PFSK-1 (cell line): ENCODE measurements around the gene DPM2.

ENCODE experiments used
- FOXP2 ChIP-seq: optimal IDR thresholded peaks from 2 replicates; pipeline ENCODE3; 2011; ENCODE audit warnings: borderline replicate concordance, control low read depth, inconsistent platforms; ENCODE audit not compliant: insufficient read depth; ENCODE audit errors: extremely low read length, extremely low read depth
- POLR2AphosphoS5 ChIP-seq: IDR thresholded peaks from 2 replicates; pipeline ENCODE4 v1.6.1; 2012; ENCODE audit warnings: low read depth, mild to moderate bottlenecking, control low read depth, low read length, moderate library complexity
- SIN3A ChIP-seq: IDR thresholded peaks from 2 replicates; pipeline ENCODE4 v1.6.1; 2012; ENCODE audit warnings: mild to moderate bottlenecking, low read length, moderate library complexity, borderline replicate concordance; ENCODE audit not compliant: insufficient read depth
- TAF1 ChIP-seq: IDR thresholded peaks from 2 replicates; pipeline ENCODE4 v1.6.1; 2012; ENCODE audit warnings: low read length, control low read depth, borderline replicate concordance; ENCODE audit not compliant: insufficient read depth
- TF ChIP-seq, protein P1 (sequence below), 2 experiments: IDR thresholded peaks; 2 replicates each; pipeline versions ENCODE4 v1.6.1 to v1.8.0; 2011 to 2012; ENCODE audit warnings: low read depth in 2 of 2, low read length in 2 of 2, control low read depth in 1 of 2, inconsistent platforms in 1 of 2, mild to moderate bottlenecking in 1 of 2, moderate library complexity in 1 of 2; ENCODE audit not compliant: insufficient read depth in 1 of 2

The DPM2 gene

GRCh38 chr9:127940593-127940992 is 2.9 kb upstream of the DPM2 start:
- TF ChIP-seq TAF1 (no peak), SIN3A (no peak), FOXP2 (no peak), POLR2AphosphoS5 (no peak)
- TF ChIP-seq, protein P1, sequence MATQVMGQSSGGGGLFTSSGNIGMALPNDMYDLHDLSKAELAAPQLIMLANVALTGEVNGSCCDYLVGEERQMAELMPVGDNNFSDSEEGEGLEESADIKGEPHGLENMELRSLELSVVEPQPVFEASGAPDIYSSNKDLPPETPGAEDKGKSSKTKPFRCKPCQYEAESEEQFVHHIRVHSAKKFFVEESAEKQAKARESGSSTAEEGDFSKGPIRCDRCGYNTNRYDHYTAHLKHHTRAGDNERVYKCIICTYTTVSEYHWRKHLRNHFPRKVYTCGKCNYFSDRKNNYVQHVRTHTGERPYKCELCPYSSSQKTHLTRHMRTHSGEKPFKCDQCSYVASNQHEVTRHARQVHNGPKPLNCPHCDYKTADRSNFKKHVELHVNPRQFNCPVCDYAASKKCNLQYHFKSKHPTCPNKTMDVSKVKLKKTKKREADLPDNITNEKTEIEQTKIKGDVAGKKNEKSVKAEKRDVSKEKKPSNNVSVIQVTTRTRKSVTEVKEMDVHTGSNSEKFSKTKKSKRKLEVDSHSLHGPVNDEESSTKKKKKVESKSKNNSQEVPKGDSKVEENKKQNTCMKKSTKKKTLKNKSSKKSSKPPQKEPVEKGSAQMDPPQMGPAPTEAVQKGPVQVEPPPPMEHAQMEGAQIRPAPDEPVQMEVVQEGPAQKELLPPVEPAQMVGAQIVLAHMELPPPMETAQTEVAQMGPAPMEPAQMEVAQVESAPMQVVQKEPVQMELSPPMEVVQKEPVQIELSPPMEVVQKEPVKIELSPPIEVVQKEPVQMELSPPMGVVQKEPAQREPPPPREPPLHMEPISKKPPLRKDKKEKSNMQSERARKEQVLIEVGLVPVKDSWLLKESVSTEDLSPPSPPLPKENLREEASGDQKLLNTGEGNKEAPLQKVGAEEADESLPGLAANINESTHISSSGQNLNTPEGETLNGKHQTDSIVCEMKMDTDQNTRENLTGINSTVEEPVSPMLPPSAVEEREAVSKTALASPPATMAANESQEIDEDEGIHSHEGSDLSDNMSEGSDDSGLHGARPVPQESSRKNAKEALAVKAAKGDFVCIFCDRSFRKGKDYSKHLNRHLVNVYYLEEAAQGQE (IDR thresholded peaks at IDR 0.05; ENCODE audit: insufficient read depth in 1 of 2, low read depth in 2 of 2, low read length in 2 of 2): no peak

DNA sequence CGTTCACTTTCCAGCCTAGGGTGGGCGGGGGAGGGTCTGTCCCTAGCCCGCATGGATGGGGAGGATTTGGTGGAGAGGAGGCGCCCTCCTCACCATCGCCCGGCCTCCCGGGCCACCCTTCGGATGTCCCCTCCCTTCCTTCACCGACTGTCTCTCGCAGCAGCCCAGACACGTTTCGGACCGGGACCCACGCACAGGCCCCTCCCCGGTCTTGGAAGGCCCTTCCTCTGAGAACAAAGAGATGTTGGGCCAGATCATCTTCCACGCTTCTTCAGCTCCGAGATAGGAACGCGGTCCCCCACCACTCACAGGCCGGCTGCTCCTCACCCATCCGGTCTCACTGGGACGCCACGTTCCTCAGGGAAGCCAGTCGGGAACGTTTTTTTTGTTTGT is 640 bp upstream of the DPM2 start:
- TF ChIP-seq FOXP2 (no peak), SIN3A (no peak), TAF1 (no peak), POLR2AphosphoS5 (no peak)
- TF ChIP-seq, protein P1 (IDR thresholded peaks at IDR 0.05; ENCODE audit: insufficient read depth in 1 of 2, low read depth in 2 of 2, low read length in 2 of 2): no peak

DNA sequence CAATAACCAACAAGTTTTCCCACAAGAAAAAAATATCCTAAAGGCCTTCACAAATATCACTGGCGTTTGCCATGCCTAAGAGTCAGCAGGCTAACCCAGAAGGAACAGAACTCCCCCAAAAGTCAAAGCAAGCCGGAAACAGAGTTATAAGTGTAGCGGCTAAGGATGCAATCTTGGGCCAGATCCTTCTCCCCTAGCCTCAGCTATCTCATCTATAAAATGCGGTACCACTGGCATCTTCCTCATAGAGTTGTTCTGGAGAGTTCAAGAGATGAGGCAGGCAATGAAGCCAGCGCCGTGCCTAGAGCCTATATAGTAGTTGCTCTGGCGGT is 632 bp downstream of the DPM2 start:
- TF ChIP-seq, protein P1 (IDR thresholded peaks at IDR 0.05; ENCODE audit: insufficient read depth in 1 of 2, low read depth in 2 of 2, low read length in 2 of 2): no peak
- no peak for TF ChIP-seq FOXP2
- TF ChIP-seq TAF1: no peak
- no peak for TF ChIP-seq SIN3A
- TF ChIP-seq POLR2AphosphoS5: no peak

DNA sequence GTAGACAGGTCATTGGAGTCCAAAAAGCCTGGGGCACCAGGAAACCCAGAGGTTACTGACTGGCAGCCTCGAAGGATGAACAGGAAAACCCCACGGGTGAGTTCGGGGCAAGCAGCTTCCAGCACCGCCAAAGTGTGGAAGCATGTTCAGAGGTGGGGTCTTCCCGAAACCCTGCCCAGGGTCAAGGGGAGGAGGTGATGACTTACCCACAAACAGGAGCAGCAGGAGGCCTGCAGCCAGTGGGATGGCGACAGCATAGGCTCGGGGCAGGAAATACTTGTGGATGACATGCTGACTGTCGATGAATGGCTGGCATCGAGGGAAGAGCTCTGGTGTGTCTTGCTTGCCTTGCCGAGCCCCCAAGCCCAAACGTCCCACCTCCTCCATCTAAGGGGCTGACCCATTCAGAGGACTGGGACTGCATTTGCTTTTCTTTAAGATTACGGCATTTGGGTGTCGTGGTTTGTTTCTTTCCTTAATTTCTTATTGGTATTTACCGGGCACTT is 1.3 kb downstream of the DPM2 start:
- TF ChIP-seq, protein P1 (IDR thresholded peaks at IDR 0.05; ENCODE audit: insufficient read depth in 1 of 2, low read depth in 2 of 2, low read length in 2 of 2): no peak
- no peak for TF ChIP-seq TAF1
- no peak for TF ChIP-seq FOXP2

DNA sequence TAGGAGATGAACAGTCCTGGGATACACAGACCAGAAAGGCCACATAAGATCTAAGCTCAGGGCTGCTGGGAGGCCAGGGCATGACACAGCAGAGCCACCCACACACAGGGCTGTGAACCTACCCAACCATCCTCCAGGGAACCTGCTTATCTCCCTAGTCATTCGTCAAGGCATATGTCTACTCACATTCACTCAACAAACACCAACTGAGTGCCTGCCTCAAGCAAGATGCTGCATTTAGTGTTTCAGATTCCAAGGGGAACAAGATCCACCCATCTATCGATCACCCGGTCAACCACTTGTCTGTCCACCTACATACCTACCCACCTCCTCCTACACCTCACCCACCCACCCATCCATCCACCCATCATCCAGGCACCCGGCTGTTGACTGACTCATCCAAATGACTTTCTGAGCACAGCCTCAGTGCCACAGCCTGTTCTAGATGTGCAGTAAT is 1.9 kb downstream of the DPM2 start:
- TF ChIP-seq SIN3A: no peak
- no peak for TF ChIP-seq POLR2AphosphoS5
- no peak for TF ChIP-seq FOXP2
- no peak for TF ChIP-seq TAF1
- TF ChIP-seq, protein P1 (IDR thresholded peaks at IDR 0.05; ENCODE audit: insufficient read depth in 1 of 2, low read depth in 2 of 2, low read length in 2 of 2): no peak
